ENCODE results near the gene POC5. TPM values are rescaled to one million over a fixed set of nuclear protein-coding genes. Genes with fewer than 3 reads are reported as not detected.

The POC5 gene
- total RNA-seq, 1 donor from 2014 or later, result 2.1 TPM

- DNase-seq (no peak), ATAC-seq (no peak)
- intact Hi-C loops (cut with micrococcal nuclease), result loop anchor here (10.0 kb wide), 1 partner anchor 162 kb away; no protein-coding TSS in a partner anchor
These were observed 50.4 kb downstream of the POC5 start for GRCh38 chr5:75666801-75667200.

GRCh38 chr5:75664979-75665378 is 52.3 kb downstream of the POC5 start:
- intact Hi-C loops (cut with micrococcal nuclease), result loop anchor here (10.0 kb wide), 1 partner anchor 160 kb away; no protein-coding TSS in a partner anchor
- ATAC-seq, result no peak

GRCh38 chr5:75663579-75664284 is 53.5 kb downstream of the POC5 start:
- no peak for DNase-seq
- intact Hi-C loops (cut with micrococcal nuclease), result loop anchor here (10.0 kb wide), 1 partner anchor 159 kb away; no protein-coding TSS in a partner anchor
- no peak for ATAC-seq

More at GRCh38 chr5:75664979-75665378, 52.3 kb downstream of the POC5 start:
- no peak for DNase-seq

DNA sequence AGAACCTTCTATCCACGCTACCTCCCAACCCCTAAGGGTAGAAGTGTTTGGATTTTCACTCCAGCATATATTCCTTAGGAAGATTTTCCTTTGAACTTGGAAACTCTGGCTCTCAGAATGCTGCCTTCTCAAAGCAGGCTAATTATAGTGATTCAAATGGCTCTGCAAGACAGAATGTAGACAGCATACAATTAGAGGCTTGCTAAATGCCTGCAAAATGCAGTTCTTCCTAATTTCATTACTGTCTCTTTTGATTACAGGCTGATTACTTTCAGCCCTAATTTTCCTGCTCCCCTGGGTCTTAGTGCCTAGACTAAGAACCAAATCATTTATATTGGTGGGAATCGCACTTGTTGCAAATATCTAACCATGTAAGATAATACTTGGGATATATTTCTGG is 55.2 kb downstream of the POC5 start:
- DNase-seq, result no peak
- no peak for ATAC-seq

DNA sequence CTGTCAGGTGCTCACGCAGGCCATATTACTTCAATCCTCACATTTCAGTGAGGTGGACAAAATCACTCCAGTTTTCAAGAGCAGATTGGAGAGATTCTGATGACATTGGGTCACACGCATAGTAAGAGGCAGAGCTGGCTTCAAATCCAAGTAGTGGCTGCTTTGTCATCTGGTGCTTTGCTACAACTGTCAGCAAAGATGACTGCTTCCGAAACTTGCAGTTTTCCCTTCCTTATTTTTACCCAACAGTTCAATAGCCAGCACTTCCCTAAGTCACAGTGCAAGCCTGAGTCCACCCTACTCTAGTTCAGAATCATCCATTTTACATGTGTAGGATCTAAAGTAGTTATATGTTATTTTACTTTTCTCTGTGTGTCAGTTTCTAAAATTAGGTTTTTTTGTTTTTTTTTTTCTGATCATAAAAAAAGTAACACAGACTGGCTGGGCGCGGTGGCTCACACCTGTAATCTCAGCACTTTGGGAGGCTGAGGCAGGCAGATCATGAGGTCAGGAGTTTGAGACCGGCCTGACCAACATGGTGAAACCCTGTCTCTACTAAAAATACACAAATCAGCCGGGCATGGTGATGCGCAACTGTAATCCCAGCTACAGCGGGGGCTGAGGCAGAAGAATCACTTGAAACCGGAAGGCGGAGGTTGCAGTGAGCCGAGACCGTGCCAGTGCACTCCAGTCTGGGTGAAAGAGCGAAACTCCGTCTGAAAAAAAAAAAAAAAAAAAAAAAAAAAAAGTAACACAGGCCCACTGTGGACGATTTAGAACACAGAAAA is 56.4 kb downstream of the POC5 start:
- DNase-seq, result no peak
- ATAC-seq, result peak; percentile 35
- intact Hi-C loops (cut with micrococcal nuclease), result loop anchor here (10.0 kb wide), 1 partner anchor 156 kb away; no protein-coding TSS in a partner anchor

More for the DNA sequence above, 55.2 kb downstream of the POC5 start:
- intact Hi-C loops (cut with micrococcal nuclease), result loop anchor here (10.0 kb wide), 1 partner anchor 157 kb away; no protein-coding TSS in a partner anchor

DNA sequence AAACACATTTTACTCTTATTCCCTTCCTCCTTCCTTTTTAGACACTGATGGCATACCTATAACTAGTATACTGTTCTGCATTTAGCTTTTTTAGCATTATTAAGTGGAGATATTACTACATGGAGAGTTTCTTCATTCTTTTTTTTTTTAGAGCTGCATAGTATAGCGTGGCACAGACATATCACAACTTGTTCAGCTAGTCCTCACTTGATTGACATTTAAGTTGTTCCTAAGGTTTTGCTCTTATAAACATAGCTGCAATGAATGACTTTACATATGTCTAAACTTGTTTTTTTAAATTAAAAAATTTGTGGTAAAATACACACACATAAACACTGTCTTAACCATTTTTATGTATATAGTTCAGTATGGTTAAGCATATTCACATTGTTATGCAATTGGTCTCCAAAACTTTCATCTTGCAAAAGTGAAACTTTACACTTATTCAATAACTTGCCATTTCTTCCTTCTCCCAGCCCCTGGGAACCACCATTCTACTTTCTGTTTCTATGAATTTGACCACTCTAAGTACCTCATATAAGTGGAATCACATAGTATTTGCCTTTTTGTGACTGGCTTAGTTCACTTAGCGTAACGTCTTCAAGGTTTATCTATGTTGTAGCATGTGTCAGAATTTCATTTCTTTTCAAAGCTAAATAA is 57.3 kb downstream of the POC5 start:
- no peak for ATAC-seq
- intact Hi-C loops (cut with micrococcal nuclease), result loop anchor here (10.0 kb wide), 1 partner anchor 155 kb away; no protein-coding TSS in a partner anchor

GRCh38 chr5:75656311-75657003 is 60.8 kb downstream of the POC5 start:
- ATAC-seq (peak; percentile 49), DNase-seq (peak; percentile 23)
- intact Hi-C loops (cut with micrococcal nuclease), result no loop called here

More for the DNA sequence above, 57.3 kb downstream of the POC5 start:
- no peak for DNase-seq

DNA sequence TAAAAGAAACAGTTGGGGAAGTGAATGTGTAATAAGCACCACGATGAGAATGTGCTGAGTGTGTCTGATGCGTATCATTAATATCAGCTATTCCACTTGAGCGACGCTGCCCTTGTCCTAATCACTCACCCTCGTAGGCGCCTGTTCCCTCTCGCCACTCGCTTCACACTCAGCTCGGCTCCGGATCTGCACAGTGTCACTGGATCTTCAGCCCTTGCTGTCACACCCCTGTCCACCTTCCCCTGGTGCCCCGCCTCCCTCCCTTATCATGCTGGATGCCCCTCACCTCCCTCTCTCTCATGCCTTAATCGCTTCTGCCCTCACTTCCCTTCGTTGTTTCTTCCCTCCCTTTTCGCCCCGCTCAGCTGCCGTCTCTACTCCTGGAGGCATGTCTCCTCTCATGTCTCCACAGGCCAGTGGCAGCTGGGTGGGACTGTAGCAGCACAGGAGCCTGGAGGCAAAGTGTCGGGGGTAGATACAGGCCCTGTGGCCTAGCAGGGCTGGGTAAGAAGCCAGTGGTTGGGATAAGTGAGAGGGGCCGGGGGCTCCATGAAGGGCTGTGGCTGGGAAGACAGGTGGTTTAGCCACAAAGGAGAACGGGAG is 62.4 kb downstream of the POC5 start:
- intact Hi-C loops (cut with micrococcal nuclease), result no loop called here
- DNase-seq, result peak; percentile 62
- peak; percentile 96 for ATAC-seq

DNA sequence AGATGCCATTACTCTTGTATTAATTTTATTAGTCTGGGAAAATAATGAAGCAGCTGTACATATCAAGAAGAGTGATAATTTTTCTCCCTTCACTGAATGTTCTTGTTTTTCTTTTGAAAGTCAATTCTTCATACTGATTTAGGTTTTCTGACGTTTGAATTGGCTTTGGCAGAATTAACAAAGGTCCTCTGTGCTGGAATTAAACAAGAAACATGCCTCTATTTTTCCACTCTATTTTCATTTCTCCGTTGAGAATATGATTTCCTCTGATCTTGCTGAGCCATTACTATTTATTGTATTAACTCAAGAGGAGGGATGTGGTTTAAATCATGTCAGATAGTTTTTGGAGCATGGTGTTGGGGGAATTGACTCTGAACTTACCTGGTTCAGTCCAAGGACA is 63.7 kb downstream of the POC5 start:
- no peak for DNase-seq
- intact Hi-C loops (cut with micrococcal nuclease), result no loop called here
- ATAC-seq, result no peak

- ATAC-seq, result no peak
- DNase-seq, result no peak
- intact Hi-C loops (cut with micrococcal nuclease), result no loop called here
These were observed 65.5 kb downstream of the POC5 start for GRCh38 chr5:75651575-75652238.

DNA sequence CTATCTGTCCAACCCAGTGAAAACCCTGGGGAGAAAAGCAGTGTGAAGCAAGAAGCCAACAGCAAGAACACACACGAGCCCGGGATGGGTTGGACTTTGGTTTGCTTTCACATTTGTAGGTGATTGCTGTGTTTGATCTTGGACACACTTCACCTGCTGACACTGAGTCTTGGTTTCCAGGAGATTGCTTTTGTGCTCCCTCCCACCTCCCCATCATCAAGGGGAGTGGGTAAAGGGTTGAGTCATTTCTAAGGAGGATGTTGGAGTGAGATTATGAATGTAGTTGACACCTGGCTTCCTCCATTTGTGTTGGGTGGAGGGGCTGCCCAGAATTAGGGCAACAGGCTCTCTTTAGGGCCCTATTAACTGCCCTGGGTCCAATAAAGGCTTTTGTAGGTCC is 68.5 kb downstream of the POC5 start:
- intact Hi-C loops (cut with micrococcal nuclease), result no loop called here
- ATAC-seq, result no peak
- no peak for DNase-seq

GRCh38 chr5:75640826-75641225 is 76.4 kb downstream of the POC5 start:
- ATAC-seq (no peak), DNase-seq (no peak)
- intact Hi-C loops (cut with micrococcal nuclease), result no loop called here

GRCh38 chr5:75640395-75640794 is 76.8 kb downstream of the POC5 start:
- no peak for ATAC-seq
- intact Hi-C loops (cut with micrococcal nuclease), result no loop called here

GRCh38 chr5:75639535-75640311 is 77.5 kb downstream of the POC5 start:
- DNase-seq (no peak), ATAC-seq (no peak)
- intact Hi-C loops (cut with micrococcal nuclease), result no loop called here

More at GRCh38 chr5:75640395-75640794, 76.8 kb downstream of the POC5 start:
- no peak for DNase-seq

GRCh38 chr5:75637949-75638348 is 79.3 kb downstream of the POC5 start:
- no peak for ATAC-seq
- intact Hi-C loops (cut with micrococcal nuclease), result no loop called here

DNA sequence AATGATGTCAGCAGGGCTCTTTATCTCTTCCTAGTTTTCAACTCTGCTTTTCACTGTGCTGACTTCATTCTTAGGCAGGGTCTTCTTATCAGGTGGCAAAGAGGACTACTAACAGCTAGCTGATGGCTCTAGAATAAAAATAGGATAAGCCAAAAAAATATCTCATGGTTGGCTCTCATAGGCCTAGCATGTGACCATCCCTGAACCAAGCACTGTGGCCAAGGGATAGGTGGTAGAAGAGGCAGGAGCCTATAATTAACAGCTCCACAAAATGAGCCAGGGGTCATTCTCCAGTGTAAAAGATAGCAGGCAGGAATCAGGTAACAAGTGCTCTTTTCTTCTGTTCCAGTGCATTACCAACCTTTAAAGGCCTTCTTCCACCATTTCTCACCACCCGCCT is 84.9 kb downstream of the POC5 start:
- intact Hi-C loops (cut with micrococcal nuclease), result no loop called here
- no peak for DNase-seq
- peak; percentile 98 for ATAC-seq

More at GRCh38 chr5:75637949-75638348, 79.3 kb downstream of the POC5 start:
- DNase-seq, result no peak

DNA sequence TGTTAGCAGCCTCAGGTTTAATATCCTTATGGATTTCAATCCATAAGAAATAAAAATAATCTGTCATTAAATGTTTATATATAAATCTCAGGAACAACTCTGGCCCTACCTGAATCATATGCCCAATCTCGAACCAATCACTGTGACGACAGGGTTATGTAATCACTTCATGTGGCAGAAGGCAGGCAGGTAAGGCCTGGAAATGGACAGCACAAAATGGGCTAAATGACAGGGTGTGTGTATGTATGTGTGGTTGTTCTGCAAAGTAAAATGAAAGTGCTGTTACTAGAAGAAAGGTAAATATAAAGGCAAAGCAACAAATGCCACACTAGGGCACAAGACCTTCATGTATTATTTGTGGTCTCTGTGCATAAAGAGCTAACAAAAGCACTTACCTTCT is 86.4 kb downstream of the POC5 start:
- DNase-seq (no peak), ATAC-seq (no peak)
- intact Hi-C loops (cut with micrococcal nuclease), result no loop called here
